Dermis microvascular lymphatic vessel endothelial cell (primary cell): ENCODE results near the gene NDFIP1. TPM values are rescaled to one million over a fixed set of nuclear protein-coding genes. Genes with fewer than 3 reads are reported as not detected.

Experiments
- DNase-seq, 2 donors: peaks; one replicate each; pipeline versions ENCODE4 v3.0.0 to v3.0.0-alpha.2; 2010; ENCODE audit warnings: low read depth in 2 of 2
- total RNA-seq: library from RNA; depleted of rRNA; stranded (reverse); fragments of >200 nt; gene quantifications from 2 replicates; pipeline ENCODE4 v1.2.1, GENCODE V29; 2014

NDFIP1 gene
- total RNA-seq, 1 donor from 2014 or later = 32.9 TPM

DNA sequence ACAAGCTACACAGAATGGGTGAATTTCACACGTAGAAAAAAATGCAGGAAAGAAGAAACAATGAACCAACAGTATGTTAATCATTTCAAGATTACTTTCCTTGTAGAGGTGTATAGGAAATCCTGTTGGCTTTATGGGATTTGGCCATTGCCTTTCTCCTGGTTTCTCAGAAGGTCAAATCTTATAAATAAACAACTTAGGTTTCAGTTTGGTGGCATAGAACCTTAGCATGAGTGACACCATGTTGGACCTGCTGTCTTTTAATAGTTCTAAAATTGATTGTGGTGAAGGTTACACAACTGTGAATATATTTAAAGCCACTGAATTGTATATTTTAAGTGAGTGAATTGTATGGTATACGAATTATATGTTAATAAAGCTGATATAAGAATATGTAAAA is 16.7 kb upstream of the NDFIP1 start:
- DNase-seq = no peak

GRCh38 chr5:142095035-142095434 is 13.5 kb upstream of the NDFIP1 start:
- DNase-seq = no peak

DNA sequence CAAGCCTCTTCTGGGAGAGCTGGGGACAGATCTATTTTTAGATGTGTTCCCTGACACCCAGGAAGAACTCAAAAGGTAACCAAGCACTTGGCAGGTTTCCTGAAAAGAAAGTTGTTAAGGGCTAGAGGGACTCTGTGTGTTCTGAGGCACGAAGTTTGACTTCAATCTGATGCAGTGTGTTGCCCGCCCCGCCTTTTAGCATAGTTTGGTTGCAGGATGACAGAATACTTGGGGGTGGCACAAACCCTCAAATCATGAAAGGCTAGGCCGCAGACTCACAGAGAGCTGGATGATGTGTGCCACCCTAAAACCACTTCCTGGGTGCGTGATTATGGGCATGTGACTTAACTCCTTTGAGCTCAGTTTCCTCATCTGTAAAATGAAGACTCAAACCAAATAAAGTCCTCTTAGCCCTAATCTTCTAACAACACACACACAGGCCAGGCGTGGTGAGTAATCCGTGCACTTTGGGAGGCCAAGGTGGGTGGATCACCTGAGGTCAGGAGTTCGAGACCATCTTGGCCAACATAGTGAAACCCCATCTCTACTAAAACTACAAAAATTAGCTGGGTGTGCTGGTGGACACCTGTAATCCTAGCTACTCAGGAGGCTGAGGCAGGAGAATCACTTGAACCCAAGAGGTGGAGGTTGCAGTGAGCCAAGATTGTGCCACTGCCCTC is 12.8 kb upstream of the NDFIP1 start:
- no peak for DNase-seq

GRCh38 chr5:142096382-142096781 is 12.2 kb upstream of the NDFIP1 start:
- no peak for DNase-seq

GRCh38 chr5:142097681-142098080 is 10.9 kb upstream of the NDFIP1 start:
- DNase-seq = no peak

- no peak for DNase-seq
Observed at GRCh38 chr5:142098275-142098674, 10.3 kb upstream of the NDFIP1 start.

- DNase-seq = no peak
Observed at GRCh38 chr5:142098931-142099330, 9.6 kb upstream of the NDFIP1 start.

GRCh38 chr5:142100307-142100706 is 8.3 kb upstream of the NDFIP1 start:
- no peak for DNase-seq

GRCh38 chr5:142102980-142103740 is 5.4 kb upstream of the NDFIP1 start:
- DNase-seq = peak in 1 of 2 donors; percentile 3

- no peak for DNase-seq
Observed at GRCh38 chr5:142104491-142104890, 4.1 kb upstream of the NDFIP1 start.

- no peak for DNase-seq
Observed at GRCh38 chr5:142106061-142106460, 2.5 kb upstream of the NDFIP1 start.

DNA sequence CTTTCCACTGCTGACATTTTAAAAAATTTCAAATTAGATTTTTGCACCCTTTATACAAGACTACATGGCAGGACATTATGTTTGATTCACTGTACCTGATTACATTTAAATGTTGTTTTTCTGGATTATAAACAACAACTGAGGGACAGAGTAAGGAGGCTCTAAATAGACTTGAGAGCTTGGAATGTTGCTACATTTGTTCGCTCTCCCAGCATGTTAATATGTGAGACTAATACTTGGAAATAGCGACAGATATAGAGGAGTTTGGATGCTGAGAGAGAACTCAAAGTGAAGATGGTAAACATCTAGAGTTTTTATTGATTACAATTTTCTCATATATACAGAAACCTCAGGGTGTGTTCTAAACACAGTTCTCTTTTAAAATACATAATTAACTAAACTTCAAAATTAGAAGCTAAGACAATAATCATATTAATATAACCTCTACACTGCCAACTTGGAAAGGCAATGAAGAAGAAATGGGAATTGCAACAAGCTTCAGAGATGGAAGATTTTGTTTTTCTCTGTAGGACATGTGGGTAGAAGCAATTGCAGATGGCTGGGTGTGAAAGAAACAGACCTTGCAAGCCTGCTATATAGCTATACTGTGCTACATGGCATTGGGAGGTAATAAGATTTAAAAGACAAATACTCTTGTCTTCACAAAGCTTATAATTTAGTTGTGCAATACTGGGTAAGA is 1.4 kb upstream of the NDFIP1 start:
- DNase-seq = no peak

- DNase-seq = no peak
Observed at GRCh38 chr5:142107736-142108431, 695 bp upstream of the NDFIP1 start.

DNA sequence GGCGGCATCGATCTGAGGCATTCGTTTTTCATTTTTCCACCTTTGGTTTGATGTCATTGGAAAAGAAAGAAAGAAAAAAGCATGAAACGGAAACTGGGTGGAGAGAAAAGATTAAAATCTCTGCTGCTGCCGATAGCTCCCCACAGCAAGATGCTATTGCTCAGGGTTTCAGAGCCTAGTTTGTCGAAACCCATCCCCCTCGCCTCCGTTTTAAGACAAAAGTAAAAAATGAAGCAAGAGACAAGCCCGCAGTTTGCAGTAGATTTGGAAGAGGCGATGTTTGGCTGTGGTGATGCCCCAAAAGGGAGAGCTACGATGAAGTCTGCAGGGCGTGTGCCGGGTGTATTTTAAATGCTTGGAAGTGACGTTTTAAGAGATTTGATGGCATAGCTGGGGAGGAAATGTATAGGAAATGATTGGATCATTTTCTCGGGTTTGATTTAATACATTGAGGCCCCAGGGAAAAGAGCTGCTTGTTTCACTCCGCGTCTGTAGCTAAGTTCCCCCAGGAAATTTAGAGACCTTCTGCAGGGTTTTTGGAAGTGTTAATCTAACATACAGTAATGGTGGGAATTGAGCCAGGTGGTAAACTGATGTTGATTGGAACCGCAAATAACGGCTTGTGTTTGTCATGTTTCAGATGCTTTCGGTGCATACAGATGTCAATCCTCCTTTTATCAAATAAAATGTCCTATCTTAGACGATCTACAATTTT is 909 bp downstream of the NDFIP1 start:
- peak in 1 of 2 donors; percentile 19 for DNase-seq

GRCh38 chr5:142110046-142110531 is 1.5 kb downstream of the NDFIP1 start:
- peak in 1 of 2 donors; percentile 7 for DNase-seq

DNA sequence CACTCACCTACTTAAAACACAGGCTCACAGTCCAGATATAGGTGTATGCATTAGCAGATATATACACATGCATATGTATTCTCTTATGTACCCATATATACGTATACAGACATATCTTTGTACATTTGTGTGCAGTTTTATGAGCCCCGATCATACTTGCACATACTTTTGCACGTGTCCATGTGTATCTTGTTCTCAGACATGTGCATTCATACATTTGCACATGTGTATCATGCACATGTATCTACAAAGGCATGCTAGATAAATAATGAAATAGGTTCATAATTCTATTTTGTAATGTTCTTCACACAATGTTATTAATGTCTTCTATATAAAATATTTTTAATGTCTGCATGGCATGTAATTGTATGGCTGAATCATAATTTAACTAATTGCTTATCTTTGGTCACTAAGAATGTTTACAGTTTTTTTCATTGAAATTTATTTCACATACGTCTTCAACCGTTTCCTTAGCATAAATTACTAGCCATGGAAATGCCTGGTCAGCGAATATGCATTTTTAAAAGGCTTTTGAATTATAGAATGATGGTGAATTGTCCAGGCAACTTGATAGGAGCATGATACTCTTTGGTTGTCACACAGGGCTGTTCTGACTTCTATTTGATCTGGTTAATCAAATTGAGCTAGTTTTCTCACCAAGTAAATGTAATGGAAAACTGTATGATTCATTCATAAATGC is 2.6 kb downstream of the NDFIP1 start:
- DNase-seq = no peak

- DNase-seq = no peak
Observed at GRCh38 chr5:142114687-142115086, 6.1 kb downstream of the NDFIP1 start.

DNA sequence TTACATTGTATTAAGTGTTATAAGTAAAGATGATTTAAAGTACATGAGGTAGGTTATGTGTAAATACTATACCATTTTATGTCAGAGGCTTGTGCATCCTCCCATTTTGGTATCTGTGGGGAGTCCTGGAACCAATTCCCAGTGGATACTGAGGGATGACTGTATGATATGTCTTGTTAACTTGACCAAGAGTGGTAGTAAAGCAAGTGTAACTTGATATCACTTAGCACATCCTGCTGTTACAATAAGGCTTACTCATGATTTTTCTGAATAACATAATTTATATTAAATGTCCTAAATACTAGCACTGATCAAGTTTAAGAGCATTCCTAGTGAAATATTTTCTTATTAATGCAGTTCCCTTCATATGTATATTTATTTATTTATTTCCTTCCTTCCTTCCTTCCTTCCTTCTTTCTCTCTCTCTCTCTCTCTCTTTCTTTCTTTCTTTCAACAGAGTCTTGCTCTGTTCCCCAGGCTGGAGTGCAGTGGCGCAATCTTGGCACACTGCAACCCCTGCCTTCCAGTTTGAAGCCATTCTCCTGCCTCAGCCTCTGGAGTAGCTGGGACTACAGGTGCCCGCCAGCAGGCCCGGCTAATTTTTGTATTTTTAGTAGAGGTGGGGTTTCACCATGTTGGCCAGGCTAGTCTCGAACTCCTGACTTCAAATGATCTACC is 7.5 kb downstream of the NDFIP1 start:
- DNase-seq = peak in 1 of 2 donors; percentile 13

DNA sequence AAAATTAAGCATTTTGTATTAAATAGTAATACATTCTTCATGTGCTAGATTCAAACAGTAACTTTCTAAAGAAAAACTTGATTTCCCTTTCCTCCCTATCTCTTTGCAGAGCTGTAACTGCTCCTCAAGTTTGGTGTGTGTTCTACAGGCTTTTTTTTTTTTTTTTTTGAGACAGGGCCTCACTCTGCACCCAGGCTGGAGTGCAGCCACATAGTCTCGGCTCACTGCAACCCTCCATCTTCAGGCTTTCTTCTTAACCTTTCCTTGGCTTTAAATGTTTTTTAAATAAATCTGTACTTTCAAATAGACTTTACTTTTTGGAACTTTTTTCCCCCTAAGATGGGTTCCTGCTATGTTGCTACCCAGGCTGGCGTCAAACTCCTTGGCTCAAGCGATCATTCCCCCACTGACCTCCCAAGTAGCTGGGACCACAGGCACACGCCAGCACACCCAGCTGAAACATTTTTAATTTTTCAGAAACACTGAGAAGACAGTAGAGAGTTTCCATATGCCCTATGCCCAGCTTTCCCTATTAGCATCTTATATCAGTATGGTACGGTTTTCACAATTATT is 9.1 kb downstream of the NDFIP1 start:
- no peak for DNase-seq
